Mammary epithelial cell (primary cell): ENCODE measurements around the gene SPIB.

Source experiments
- CTCF ChIP-seq, 2 donors: IDR thresholded peaks in 1 of 2; conservative IDR thresholded peaks in 1 of 2; 2 replicates each; pipeline ENCODE4 v1.5.1; 2011 to 2012; ENCODE audit warnings: inconsistent platforms in 2 of 2, low read length in 2 of 2, mild to moderate bottlenecking in 2 of 2, control low read depth in 1 of 2, low read depth in 1 of 2; ENCODE audit not compliant: insufficient read depth in 1 of 2; ENCODE audit errors: extremely low read depth in 1 of 2
- EZH2 ChIP-seq: IDR thresholded peaks from 2 replicates; pipeline ENCODE4 v1.6.1; 2012; ENCODE audit warnings: low read length, inconsistent platforms, borderline replicate concordance

GRCh38 chr19:50435221-50435620 lies 16.5 kb downstream of the SPIB start:
- TF ChIP-seq CTCF (conservative IDR thresholded peaks at IDR 0.05 in 1 of 2, IDR thresholded peaks at IDR 0.05 in 1 of 2; ENCODE audit: extremely low read depth in 1 of 2, insufficient read depth in 1 of 2, low read depth in 1 of 2, low read length in 2 of 2) (no peak), EZH2 (no peak)
